ENCODE measurements around the gene FH. TPM values are rescaled to one million over a fixed set of nuclear protein-coding genes. Genes with fewer than 3 reads are reported as not detected.

Gene FH
- total and polyA plus RNA-seq, 8 donors, result 49.8 to 60.6 (median 56.8) TPM

- TF ChIP-seq, protein P1, sequence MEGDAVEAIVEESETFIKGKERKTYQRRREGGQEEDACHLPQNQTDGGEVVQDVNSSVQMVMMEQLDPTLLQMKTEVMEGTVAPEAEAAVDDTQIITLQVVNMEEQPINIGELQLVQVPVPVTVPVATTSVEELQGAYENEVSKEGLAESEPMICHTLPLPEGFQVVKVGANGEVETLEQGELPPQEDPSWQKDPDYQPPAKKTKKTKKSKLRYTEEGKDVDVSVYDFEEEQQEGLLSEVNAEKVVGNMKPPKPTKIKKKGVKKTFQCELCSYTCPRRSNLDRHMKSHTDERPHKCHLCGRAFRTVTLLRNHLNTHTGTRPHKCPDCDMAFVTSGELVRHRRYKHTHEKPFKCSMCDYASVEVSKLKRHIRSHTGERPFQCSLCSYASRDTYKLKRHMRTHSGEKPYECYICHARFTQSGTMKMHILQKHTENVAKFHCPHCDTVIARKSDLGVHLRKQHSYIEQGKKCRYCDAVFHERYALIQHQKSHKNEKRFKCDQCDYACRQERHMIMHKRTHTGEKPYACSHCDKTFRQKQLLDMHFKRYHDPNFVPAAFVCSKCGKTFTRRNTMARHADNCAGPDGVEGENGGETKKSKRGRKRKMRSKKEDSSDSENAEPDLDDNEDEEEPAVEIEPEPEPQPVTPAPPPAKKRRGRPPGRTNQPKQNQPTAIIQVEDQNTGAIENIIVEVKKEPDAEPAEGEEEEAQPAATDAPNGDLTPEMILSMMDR (IDR thresholded peaks at IDR 0.05), result no peak
- ATAC-seq (no peak), DNase-seq (no peak)
- Histone ChIP-seq H3K4me1 (no peaks in the 10 kb centered on the region), H3K4me3 (no peak overlapping the region), H3K36me3 (peaks cover 0 to 5% of the 10 kb centered on the region in 2 donors), H3K27me3 (no peaks in the 10 kb centered on the region), H3K9me3 (no peaks in the 10 kb centered on the region), H3K27ac (no peak overlapping the region)
- intact Hi-C loops (cut with DNase I), result no loop called here
Observed at GRCh38 chr1:241488739-241489138, 30.8 kb downstream of the FH start.

DNA sequence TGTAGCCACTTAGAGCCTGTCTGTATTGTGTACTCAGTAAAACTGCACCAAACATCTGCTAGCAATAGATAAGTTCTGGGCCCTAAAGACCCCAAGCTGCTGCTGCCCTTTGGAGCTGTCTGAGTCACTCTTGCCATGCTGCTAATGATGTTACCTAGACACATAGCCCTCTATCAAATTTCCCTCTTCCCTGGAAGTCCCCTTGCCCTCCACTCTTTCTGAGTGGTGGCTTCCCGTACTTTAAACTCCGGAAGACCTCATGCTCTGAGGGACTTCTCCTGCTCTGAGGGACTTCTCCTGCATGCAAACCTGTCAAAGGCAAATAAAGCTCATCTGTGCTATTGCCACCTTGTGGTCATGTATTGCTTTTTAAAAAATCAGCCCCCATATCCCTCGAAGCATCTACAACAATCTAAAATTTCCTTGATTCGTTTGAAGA, 34.0 kb downstream of the FH start:
- no peaks in the 10 kb centered on the region for H3K36me3 ChIP-seq
- H3K9me3 ChIP-seq, result no peaks in the 10 kb centered on the region
- intact Hi-C loops (cut with DNase I), result no loop called here
- H3K4me1 ChIP-seq, result no peaks in the 10 kb centered on the region
- no peak overlapping the region for H3K27ac ChIP-seq
- TF ChIP-seq, protein P1 (IDR thresholded peaks at IDR 0.05), result peak in 1 of 2 donors; percentile 7
- H3K4me3 ChIP-seq, result no peak overlapping the region
- DNase-seq (no peak), ATAC-seq (no peak)
- no peaks in the 10 kb centered on the region for H3K27me3 ChIP-seq

- ATAC-seq (no peak), DNase-seq (no peak)
- TF ChIP-seq, protein P1 (IDR thresholded peaks at IDR 0.05), result no peak
- Histone ChIP-seq H3K27ac (no peak overlapping the region), H3K9me3 (no peaks in the 10 kb centered on the region), H3K27me3 (no peaks in the 10 kb centered on the region), H3K4me1 (no peaks in the 10 kb centered on the region), H3K4me3 (no peak overlapping the region), H3K36me3 (no peaks in the 10 kb centered on the region)
- intact Hi-C loops (cut with DNase I), result no loop called here
Observed at GRCh38 chr1:241485145-241485544, 34.4 kb downstream of the FH start.

GRCh38 chr1:241482761-241483250, 36.7 kb downstream of the FH start:
- TF ChIP-seq, protein P1 (IDR thresholded peaks at IDR 0.05), result no peak
- DNase-seq (no peak), ATAC-seq (no peak)
- no peak overlapping the region for H3K4me3 ChIP-seq
- intact Hi-C loops (cut with DNase I), result no loop called here
- no peak overlapping the region for H3K27ac ChIP-seq
- no peaks in the 10 kb centered on the region for H3K9me3 ChIP-seq
- no peaks in the 10 kb centered on the region for H3K27me3 ChIP-seq
- H3K4me1 ChIP-seq, result no peaks in the 10 kb centered on the region
- no peaks in the 10 kb centered on the region for H3K36me3 ChIP-seq

DNA sequence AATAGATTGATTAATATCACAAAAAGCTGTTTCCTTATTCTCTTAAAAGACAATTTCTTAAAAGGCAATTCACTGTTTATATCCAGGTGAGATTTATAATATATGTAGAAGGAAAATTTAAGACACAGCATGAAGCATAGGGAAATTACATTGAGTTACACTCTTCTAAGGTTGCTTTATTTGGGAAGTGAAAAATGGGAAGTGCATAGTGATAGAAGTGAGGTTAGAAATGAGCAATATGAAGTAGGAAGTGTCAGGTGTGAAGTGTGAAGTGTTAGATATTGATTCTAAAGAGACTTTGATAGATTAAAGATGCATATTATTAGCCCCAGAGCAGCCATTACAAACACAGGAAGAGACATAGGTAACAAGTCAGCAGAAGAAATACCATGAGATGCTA, 40.3 kb downstream of the FH start:
- TF ChIP-seq, protein P1 (IDR thresholded peaks at IDR 0.05), result no peak
- DNase-seq (no peak), ATAC-seq (no peak)
- Histone ChIP-seq H3K27ac (no peak overlapping the region), H3K4me3 (no peak overlapping the region), H3K9me3 (no peaks in the 10 kb centered on the region), H3K36me3 (no peaks in the 10 kb centered on the region), H3K27me3 (no peaks in the 10 kb centered on the region), H3K4me1 (no peaks in the 10 kb centered on the region)
- intact Hi-C loops (cut with DNase I), result no loop called here
